H54 (cell line): Measurements from ENCODE around the gene KCNH5.

Experiments used
- DNase-seq: peaks from one replicate; pipeline ENCODE4 v3.0.0; 2011; ENCODE audit warnings: low spot score, mixed read lengths; ENCODE audit not compliant: insufficient read length
- FAIRE-seq: peaks from 3 replicates; lab custom pipeline; 2011; peaks lifted over from hg19 to GRCh38; lab: Jason Lieb, UNC
- POLR2A ChIP-seq: IDR thresholded peaks from 2 replicates; pipeline ENCODE4 v1.6.1; 2011; ENCODE audit warnings: low read depth, mild to moderate bottlenecking, low read length

KCNH5 gene

DNA sequence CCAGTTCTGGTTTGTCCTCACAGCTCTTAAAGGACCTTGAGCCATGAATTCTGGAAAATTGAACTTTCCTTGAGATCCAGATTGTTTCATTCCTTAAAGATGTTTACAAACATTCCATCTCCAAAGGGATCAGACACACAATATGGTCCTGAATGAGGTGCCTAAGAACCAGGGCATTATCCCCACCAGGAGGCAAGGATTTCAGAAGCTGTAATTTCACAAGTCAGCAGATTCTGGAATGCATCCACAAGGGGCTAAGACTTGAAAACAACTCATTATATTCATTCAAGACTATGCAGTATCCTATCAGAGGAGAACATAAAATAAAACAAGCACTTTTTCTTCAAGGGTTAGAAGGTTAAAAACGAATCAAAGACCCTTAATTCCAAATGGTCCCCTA, 15.1 kb downstream of the KCNH5 start:
- TF ChIP-seq POLR2A = no peak
- DNase-seq = no peak
- no peak for FAIRE-seq

- no peak for TF ChIP-seq POLR2A
- no peak for FAIRE-seq
- DNase-seq = no peak
These were observed 17.5 kb downstream of the KCNH5 start for GRCh38 chr14:63027719-63028118.

DNA sequence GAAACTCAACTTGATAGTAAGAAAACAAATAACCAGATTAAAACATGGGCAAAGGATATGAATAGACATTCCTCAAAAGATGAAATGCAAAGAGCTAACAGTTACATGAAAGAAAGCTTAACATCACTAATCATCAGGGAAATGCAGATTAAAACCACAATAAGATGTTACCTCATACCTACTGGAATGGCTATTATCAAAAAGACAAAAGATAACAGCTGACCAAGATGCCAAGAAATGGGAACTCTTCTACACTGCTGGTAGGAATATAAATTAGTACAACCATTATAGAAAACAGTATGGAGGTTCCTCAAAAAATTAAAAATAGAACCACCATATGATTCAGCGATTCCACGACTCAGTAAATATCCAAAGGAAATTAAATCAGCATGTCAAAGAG, 18.8 kb downstream of the KCNH5 start:
- no peak for TF ChIP-seq POLR2A
- FAIRE-seq (no peak), DNase-seq (no peak)

GRCh38 chr14:63014621-63015020, 30.6 kb downstream of the KCNH5 start:
- DNase-seq (no peak), FAIRE-seq (no peak)
- TF ChIP-seq POLR2A = no peak

DNA sequence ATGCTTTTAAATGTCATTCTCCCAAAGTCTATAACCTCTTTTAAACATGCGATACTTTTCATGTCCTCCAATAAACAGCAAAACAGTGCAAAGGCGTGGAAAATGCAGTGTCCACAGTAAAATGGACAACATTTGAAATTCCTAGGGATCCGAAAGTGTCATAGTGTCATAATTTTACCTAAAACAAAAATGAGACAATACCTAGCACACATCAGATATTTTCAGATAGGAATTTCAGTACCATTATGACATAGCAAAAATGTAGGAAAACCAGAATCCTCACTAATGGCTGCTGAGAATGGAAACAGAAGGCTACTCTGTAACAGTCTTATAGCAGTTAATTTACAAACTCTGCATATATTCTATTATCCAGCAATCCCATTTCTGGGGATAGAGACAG, 33.1 kb downstream of the KCNH5 start:
- no peak for FAIRE-seq
- DNase-seq = no peak
- TF ChIP-seq POLR2A = no peak

DNA sequence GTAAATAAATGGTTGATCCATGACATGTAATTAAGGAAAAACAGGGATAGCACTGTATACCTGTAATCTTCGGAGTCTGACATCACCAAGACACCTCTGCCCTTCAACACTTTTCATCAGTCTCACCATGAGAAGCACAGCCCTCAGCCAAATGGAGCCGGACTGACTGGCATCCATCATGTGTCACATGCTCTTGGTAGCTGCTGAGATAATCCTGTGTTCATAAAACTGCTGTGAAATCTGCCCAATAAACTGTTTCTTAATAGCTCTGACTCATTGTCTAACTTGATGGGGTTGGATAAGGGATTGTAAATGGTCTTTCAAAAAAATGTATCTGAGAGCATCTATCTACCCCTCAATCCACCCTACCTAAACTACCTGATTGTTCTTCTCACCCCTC, 33.6 kb downstream of the KCNH5 start:
- no peak for TF ChIP-seq POLR2A
- FAIRE-seq (no peak), DNase-seq (no peak)

- FAIRE-seq (no peak), DNase-seq (no peak)
- TF ChIP-seq POLR2A = no peak
These were observed 35.8 kb downstream of the KCNH5 start for GRCh38 chr14:63009495-63009894.

DNA sequence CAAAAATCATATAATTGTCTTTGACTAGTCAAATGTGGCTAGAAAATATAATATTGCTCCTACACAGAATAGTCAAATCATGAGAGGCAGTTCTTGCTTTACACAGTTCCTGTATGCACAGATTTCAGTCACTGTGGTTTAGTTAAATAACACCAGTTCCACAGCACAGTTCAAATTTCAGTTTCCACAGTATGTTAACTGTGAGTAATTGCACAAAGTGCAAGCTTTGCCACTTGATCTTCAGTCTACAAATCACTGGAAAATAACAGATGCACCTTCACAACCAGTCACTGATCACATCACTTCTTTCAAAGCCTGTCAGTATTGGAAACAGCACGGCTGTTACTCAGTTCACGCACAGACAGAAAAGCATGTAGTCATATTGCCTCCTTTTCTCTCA, 38.7 kb downstream of the KCNH5 start:
- FAIRE-seq (no peak), DNase-seq (no peak)
- no peak for TF ChIP-seq POLR2A

- FAIRE-seq (no peak), DNase-seq (no peak)
- TF ChIP-seq POLR2A = no peak
These were observed 51.2 kb downstream of the KCNH5 start for GRCh38 chr14:62994096-62994495.

GRCh38 chr14:62988967-62989366, 56.3 kb downstream of the KCNH5 start:
- no peak for TF ChIP-seq POLR2A
- DNase-seq (no peak), FAIRE-seq (no peak)

DNA sequence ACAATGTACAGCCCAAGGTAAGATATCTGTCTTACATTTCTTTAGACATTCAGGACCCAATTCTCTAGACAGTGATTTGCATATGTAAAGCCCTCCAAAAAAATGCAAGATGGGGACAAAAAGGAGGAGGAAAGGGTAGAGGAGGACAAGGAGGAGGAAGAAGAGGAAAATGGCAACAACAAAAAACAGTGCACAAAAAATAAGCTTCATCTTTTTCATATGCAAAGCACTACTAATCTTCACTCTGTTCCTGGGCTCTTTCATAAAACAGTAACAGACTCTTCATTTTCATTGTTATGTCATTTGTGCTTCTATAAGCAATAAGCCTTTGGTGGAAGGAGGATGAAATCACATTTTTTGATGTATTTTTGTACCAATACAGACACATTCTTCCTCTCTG, 61.4 kb downstream of the KCNH5 start:
- no peak for DNase-seq
- no peak for TF ChIP-seq POLR2A
- FAIRE-seq = no peak

DNA sequence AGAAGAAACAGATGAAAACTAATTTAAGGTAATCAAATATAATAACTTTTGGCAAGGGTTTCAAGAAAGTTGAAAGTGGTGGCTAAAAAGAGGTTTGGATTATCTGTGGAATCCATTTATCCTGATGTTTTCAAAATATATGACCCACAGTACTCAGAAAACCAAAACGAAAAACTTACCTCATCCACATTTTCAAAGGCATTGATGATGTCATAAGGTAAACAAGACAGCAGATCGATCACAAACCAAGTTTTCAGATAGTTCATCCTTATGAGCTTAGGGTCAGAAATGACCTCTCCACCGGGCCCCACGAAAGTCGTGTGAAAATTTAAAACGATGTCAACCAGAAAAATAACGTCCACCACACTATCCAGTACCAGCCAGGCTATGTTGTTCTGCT, 64.6 kb downstream of the KCNH5 start:
- DNase-seq (no peak), FAIRE-seq (no peak)
- TF ChIP-seq POLR2A = no peak

DNA sequence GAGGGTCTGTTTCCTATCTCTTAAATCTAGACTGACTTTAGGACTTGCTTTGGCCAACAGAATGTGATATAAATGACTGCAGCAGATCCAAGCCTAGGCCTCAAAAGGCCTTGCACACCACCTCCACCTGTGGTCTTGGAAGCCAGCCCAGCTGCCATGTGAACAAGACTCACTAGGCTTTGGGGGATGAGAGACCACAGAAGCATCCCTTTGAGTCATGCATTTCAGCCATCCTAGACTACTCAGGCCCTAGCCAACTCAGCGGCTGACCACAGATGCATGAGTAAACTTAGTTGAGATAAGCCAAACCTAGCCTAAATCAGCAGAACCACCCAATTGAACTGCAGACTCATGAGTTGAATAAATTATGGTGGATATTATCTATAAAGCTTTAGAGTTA, 87.7 kb downstream of the KCNH5 start:
- FAIRE-seq = peak; percentile 66
- DNase-seq = peak; percentile 20
- TF ChIP-seq POLR2A = no peak

- FAIRE-seq (no peak), DNase-seq (no peak)
- TF ChIP-seq POLR2A = no peak
These were observed 88.8 kb downstream of the KCNH5 start for GRCh38 chr14:62956413-62956812.

DNA sequence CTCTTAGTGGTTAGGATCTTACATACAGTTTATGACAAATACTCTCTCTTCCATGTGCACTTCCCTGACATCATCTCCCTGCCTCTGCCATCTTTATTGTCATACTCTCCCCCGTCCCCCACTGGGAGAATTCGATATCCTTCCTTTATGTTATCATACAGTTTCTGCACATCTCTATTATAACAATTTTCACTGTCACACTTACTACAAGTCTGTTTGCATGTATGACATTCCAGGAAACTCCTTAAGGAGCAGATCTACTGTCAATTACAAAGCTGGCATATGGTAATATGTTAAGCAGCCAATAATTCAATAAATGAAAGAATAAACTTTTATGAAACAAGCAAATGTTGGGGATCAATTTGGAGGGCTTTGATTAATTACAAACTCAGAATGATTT, 91.1 kb downstream of the KCNH5 start:
- TF ChIP-seq POLR2A = no peak
- FAIRE-seq (no peak), DNase-seq (no peak)

GRCh38 chr14:62952226-62952625, 93.0 kb downstream of the KCNH5 start:
- DNase-seq = no peak
- no peak for FAIRE-seq
- no peak for TF ChIP-seq POLR2A
